Endothelial cell of umbilical vein (primary cell): ENCODE data around the gene CCNF. TPM values are rescaled to one million over a fixed set of nuclear protein-coding genes. Genes with fewer than 3 reads are reported as not detected.

Experiments
- BruUV-seq: library from RNA; stranded (reverse); fragments of 400-500 nt; replicated peaks from 2 replicates; lab custom pipeline; 2021; lab: Mats Ljungman, UMichigan
- CTCF ChIA-PET: fragments of 300-600, 350-600 bp; sonication (Branson Sonifier 250); formaldehyde crosslinking; loops from one replicate; lab custom pipeline; 2021; ENCODE audit warnings: antibody characterized with exemption, inconsistent platforms; lab: Charles Lee
- POLR2A ChIA-PET: fragments of 300-600, 350-600 bp; sonication (Branson Sonifier 250); formaldehyde crosslinking; loops from one replicate; lab custom pipeline; 2021; ENCODE audit warnings: antibody characterized with exemption, inconsistent platforms; lab: Charles Lee
- DNase-seq: peaks from one replicate; pipeline ENCODE4 v3.0.0-alpha.2; 2011; ENCODE audit warnings: low read depth, low spot score
- FAIRE-seq: peaks from 2 replicates; lab custom pipeline; 2011; peaks lifted over from hg19 to GRCh38; lab: Jason Lieb, UNC
- H2AFZ ChIP-seq: 2 replicates; pipeline ENCODE4 v1.6.0; 2012; ENCODE audit warnings: low read depth, low read length, control low read depth, inconsistent platforms
- H3K27ac ChIP-seq: 2 replicates; pipeline ENCODE4 v1.5.1; 2011; ENCODE audit warnings: low read depth, mild to moderate bottlenecking, control low read depth, low read length, moderate library complexity; ENCODE audit not compliant: insufficient read depth
- H3K27me3 ChIP-seq, 2 experiments: 2 replicates each; pipeline versions ENCODE4 v1.6.0 to v1.6.1; 2011; ENCODE audit warnings: low read length in 2 of 2, mixed read lengths in 1 of 2; ENCODE audit not compliant: control insufficient read depth in 2 of 2, insufficient read depth in 2 of 2
- H3K36me3 ChIP-seq, 2 experiments: 2 replicates in 1 of 2; 3 replicates in 1 of 2; pipeline ENCODE4 v1.5.1; 2011; ENCODE audit warnings: low read length in 2 of 2, mild to moderate bottlenecking in 1 of 2, moderate library complexity in 1 of 2; ENCODE audit not compliant: control insufficient read depth in 2 of 2, insufficient read depth in 2 of 2; ENCODE audit errors: extremely low read depth in 1 of 2
- H3K4me1 ChIP-seq: 3 replicates; pipeline ENCODE4 v1.5.1; 2011; ENCODE audit warnings: mild to moderate bottlenecking, low read length; ENCODE audit not compliant: control insufficient read depth, insufficient read depth; ENCODE audit errors: extremely low read depth
- H3K4me2 ChIP-seq: 2 replicates; pipeline ENCODE4 v1.6.1; 2011; ENCODE audit warnings: low read length, control low read depth, mixed read lengths; ENCODE audit not compliant: insufficient read depth
- H3K4me3 ChIP-seq, 3 experiments: fragments of 200-600 bp in 1 of 3; sonication (generic), shearing (Covaris generic) in 1 of 3; replicated peaks in 1 of 3; 2 replicates each; pipeline ENCODE4 v1.5.1; 2011 to 2016; ENCODE audit warnings: control low read depth in 3 of 3, low read length in 3 of 3, mild to moderate bottlenecking in 2 of 3, inconsistent platforms in 1 of 3, low read depth in 1 of 3, moderate library complexity in 1 of 3; ENCODE audit not compliant: insufficient read depth in 1 of 3
- H3K79me2 ChIP-seq: 2 replicates; pipeline ENCODE4 v1.6.0; 2012; ENCODE audit warnings: low read length, inconsistent platforms; ENCODE audit not compliant: control insufficient read depth, insufficient read depth
- H3K9ac ChIP-seq: replicated peaks from 2 replicates; pipeline ENCODE3; 2011; ENCODE audit warnings: low read length, control low read depth; ENCODE audit not compliant: insufficient read depth; ENCODE audit errors: extremely low read depth
- H3K9me1 ChIP-seq: replicated peaks from 3 replicates; pipeline ENCODE4 v1.6.0; 2011; ENCODE audit warnings: mild to moderate bottlenecking, low read length; ENCODE audit not compliant: control insufficient read depth, insufficient read depth; ENCODE audit errors: extremely low read depth
- H3K9me3 ChIP-seq: replicated peaks from 2 replicates; pipeline ENCODE4 v1.5.1; 2012; ENCODE audit warnings: low read length, inconsistent platforms; ENCODE audit not compliant: control insufficient read depth, insufficient read depth
- H4K20me1 ChIP-seq: replicated peaks from 2 replicates; pipeline ENCODE3; 2011; ENCODE audit warnings: mild to moderate bottlenecking, low read length; ENCODE audit not compliant: control insufficient read depth, insufficient read depth; ENCODE audit errors: extremely low read depth
- CTCF ChIP-seq, 2 donors: IDR thresholded peaks; 1 replicate in 1 of 2; 2 replicates in 1 of 2; pipeline ENCODE4 v1.5.1; 2011; ENCODE audit warnings: low read length in 2 of 2, mild to moderate bottlenecking in 2 of 2, moderate library complexity in 2 of 2, control low read depth in 1 of 2, inconsistent platforms in 1 of 2, low read depth in 1 of 2; ENCODE audit not compliant: insufficient read depth in 1 of 2; ENCODE audit errors: extremely low read depth in 1 of 2
- EZH2 ChIP-seq: IDR thresholded peaks from 2 replicates; pipeline ENCODE4 v1.6.1; 2012; ENCODE audit warnings: borderline replicate concordance, low read depth, mild to moderate bottlenecking, moderate library complexity, low read length, inconsistent platforms; ENCODE audit not compliant: severe bottlenecking
- FOS ChIP-seq: IDR thresholded peaks from 2 replicates; pipeline ENCODE4 v1.6.1; 2011; ENCODE audit warnings: mild to moderate bottlenecking, low read length, moderate library complexity, borderline replicate concordance; ENCODE audit not compliant: insufficient read depth
- GATA2 ChIP-seq: IDR thresholded peaks from 2 replicates; pipeline ENCODE4 v1.7.0; 2011; ENCODE audit warnings: low read depth, mild to moderate bottlenecking, moderate library complexity, mixed read lengths, low read length; ENCODE audit not compliant: insufficient read length, insufficient read depth
- JUN ChIP-seq: IDR thresholded peaks from 2 replicates; pipeline ENCODE4 v1.6.1; 2011; ENCODE audit warnings: borderline replicate concordance, low read depth; ENCODE audit not compliant: insufficient read length, insufficient read depth
- MAX ChIP-seq: IDR thresholded peaks from 2 replicates; pipeline ENCODE4 v1.6.1; 2011; ENCODE audit not compliant: insufficient read depth, insufficient read length
- MYC ChIP-seq: IDR thresholded peaks from one replicate; pipeline ENCODE4 v1.6.1; 2011; ENCODE audit warnings: mild to moderate bottlenecking, low read depth, low read length
- POLR2A ChIP-seq: IDR thresholded peaks from 2 replicates; pipeline ENCODE4 v1.6.1; 2012; ENCODE audit warnings: low read depth, mild to moderate bottlenecking, control low read depth, low read length
- POLR2AphosphoS5 ChIP-seq: IDR thresholded peaks from 2 replicates; pipeline ENCODE4 v1.6.1; 2012; ENCODE audit warnings: low read depth, mild to moderate bottlenecking, control low read depth, low read length, moderate library complexity; ENCODE audit not compliant: insufficient read depth
- dilution Hi-C: fragments of 300-500 bp; cut with MboI; formaldehyde crosslinking; loops from one replicate; pipeline ENCODE4 v1.15.0; 2019; ENCODE audit warnings: low sequenced_read_pairs; ENCODE audit not compliant: extremely low pct_ligation_motif_present
- intact Hi-C: fragments of 100-400 bp; cut with micrococcal nuclease; formaldehyde crosslinking; loops from one replicate; pipeline ENCODE4 v1.10.0; 2022
- polyA plus RNA-seq, 4 experiments: library from polyadenylated mRNA; depleted of rRNA in 3 of 4; stranded (reverse) in 3 of 4; unstranded in 1 of 4; fragments of >200 nt; gene quantifications; 2 replicates each; pipeline versions ENCODE4 v1.2.1 to v1.2.3, GENCODE V29; 2011 to 2012; ENCODE audit warnings: missing spikeins in 1 of 4
- total RNA-seq: library from RNA; stranded (reverse); gene quantifications from 2 replicates; pipeline ENCODE4 v1.2.3, GENCODE V29; 2021

Gene CCNF
- total and polyA plus RNA-seq, 2 donors (not counting 3 experiments of a cell fraction or from before 2014, with no cell fraction given) = 13.9 to 48.9 TPM

- no peaks in the 10 kb centered on the region for H3K4me1 ChIP-seq
- no peak overlapping the region for H3K9ac ChIP-seq
- H3K36me3 ChIP-seq = peaks cover 0 to 16% of the 10 kb centered on the region in 2 experiments
- no peaks in the 10 kb centered on the region for H4K20me1 ChIP-seq
- no peak for TF ChIP-seq EZH2
- TF ChIP-seq FOS = no peak
- TF ChIP-seq JUN = no peak
- no peak for TF ChIP-seq MYC
- no peak for TF ChIP-seq MAX
- no peak for TF ChIP-seq POLR2AphosphoS5
- no peak for TF ChIP-seq GATA2
- no peak for TF ChIP-seq POLR2A
- TF ChIP-seq CTCF (IDR thresholded peaks at IDR 0.05; ENCODE audit: extremely low read depth in 1 of 2, insufficient read depth in 1 of 2, low read depth in 1 of 2, low read length in 2 of 2) = no peak
- H2AFZ ChIP-seq = no peak overlapping the region
- intact Hi-C loops (no loop called here), dilution Hi-C loops (no loop called here)
- DNase-seq = no peak
- H3K9me3 ChIP-seq = no peaks in the 10 kb centered on the region
- no peak for FAIRE-seq
- ChIA-PET CTCF (no interaction called here), POLR2A (no interaction called here)
- no peaks in the 10 kb centered on the region for H3K79me2 ChIP-seq
- BruUV-seq = no TSS peak
- no peak overlapping the region for H3K4me3 ChIP-seq
- no peaks in the 10 kb centered on the region for H3K27me3 ChIP-seq
- no peak overlapping the region for H3K4me2 ChIP-seq
- no peaks in the 10 kb centered on the region for H3K9me1 ChIP-seq
- no peak overlapping the region for H3K27ac ChIP-seq
These were observed 65.8 kb downstream of the CCNF start for GRCh38 chr16:2495041-2495440.
